Astrocyte (in vitro differentiated cells and primary cell): ENCODE results near the gene FUOM. TPM values are rescaled to one million over a fixed set of nuclear protein-coding genes. Genes with fewer than 3 reads are reported as not detected.

Source experiments
- DNase-seq: peaks from one replicate; pipeline ENCODE4 v3.0.0-alpha.2; 2010; ENCODE audit warnings: low read depth
- FAIRE-seq: peaks from 2 replicates; lab custom pipeline; 2011; peaks lifted over from hg19 to GRCh38; lab: Jason Lieb, UNC
- H2AFZ ChIP-seq: 2 replicates; pipeline ENCODE4 v1.6.0; 2012; ENCODE audit warnings: low read depth, low read length, inconsistent platforms
- H3K27ac ChIP-seq: 2 replicates; pipeline ENCODE4 v1.5.1; 2011; ENCODE audit warnings: low read depth, low read length, inconsistent platforms
- H3K27me3 ChIP-seq: 2 replicates; pipeline ENCODE4 v1.6.0; 2011; ENCODE audit warnings: low read length, inconsistent platforms; ENCODE audit not compliant: insufficient read depth
- H3K36me3 ChIP-seq: 2 replicates; pipeline ENCODE4 v1.5.1; 2011; ENCODE audit warnings: low read length, inconsistent platforms; ENCODE audit not compliant: insufficient read depth
- H3K4me1 ChIP-seq: 2 replicates; pipeline ENCODE4 v1.5.1; 2011; ENCODE audit warnings: low read length, inconsistent platforms; ENCODE audit not compliant: insufficient read depth
- H3K4me2 ChIP-seq: 2 replicates; pipeline ENCODE4 v1.6.0; 2012; ENCODE audit warnings: low read length, inconsistent platforms
- H3K4me3 ChIP-seq: 2 replicates; pipeline ENCODE4 v1.5.1; 2011; ENCODE audit warnings: low read depth, mild to moderate bottlenecking, low read length, inconsistent platforms; ENCODE audit not compliant: insufficient read depth
- H3K79me2 ChIP-seq: 2 replicates; pipeline ENCODE4 v1.6.0; 2012; ENCODE audit warnings: mild to moderate bottlenecking, low read length, inconsistent platforms; ENCODE audit not compliant: insufficient read depth
- H3K9ac ChIP-seq: 2 replicates; pipeline ENCODE4 v1.6.0; 2012; ENCODE audit warnings: mild to moderate bottlenecking, low read length, inconsistent platforms
- H3K9me3 ChIP-seq: 2 replicates; pipeline ENCODE4 v1.5.1; 2012; ENCODE audit warnings: low read depth, mild to moderate bottlenecking, low read length, inconsistent platforms; ENCODE audit not compliant: insufficient read depth
- H4K20me1 ChIP-seq: 2 replicates; pipeline ENCODE4 v1.6.0; 2012; ENCODE audit warnings: low read length, inconsistent platforms; ENCODE audit not compliant: insufficient read depth
- H3K27ac Mint-ChIP-seq: one replicate; pipeline ENCODE4 v1.8.0; 2021; ENCODE audit warnings: mild to moderate bottlenecking, mixed read lengths; ENCODE audit not compliant: unreplicated experiment
- H3K27me3 Mint-ChIP-seq: one replicate; pipeline ENCODE4 v1.8.0; 2021; ENCODE audit warnings: low read depth, mixed read lengths; ENCODE audit not compliant: unreplicated experiment
- H3K36me3 Mint-ChIP-seq: one replicate; pipeline ENCODE4 v1.8.0; 2021; ENCODE audit warnings: low read depth, mixed read lengths; ENCODE audit not compliant: unreplicated experiment
- H3K4me1 Mint-ChIP-seq: one replicate; pipeline ENCODE4 v1.8.0; 2021; ENCODE audit warnings: low read depth, mixed read lengths; ENCODE audit not compliant: unreplicated experiment
- H3K4me3 Mint-ChIP-seq: one replicate; pipeline ENCODE4 v1.8.0; 2021; ENCODE audit warnings: mild to moderate bottlenecking, moderate library complexity, mixed read lengths; ENCODE audit not compliant: unreplicated experiment
- H3K9me3 Mint-ChIP-seq: one replicate; pipeline ENCODE4 v1.8.0; 2021; ENCODE audit warnings: mild to moderate bottlenecking, mixed read lengths; ENCODE audit not compliant: unreplicated experiment
- CTCF ChIP-seq: IDR thresholded peaks from 2 replicates; pipeline ENCODE4 v1.5.1; 2011; ENCODE audit warnings: low read depth, mild to moderate bottlenecking, inconsistent platforms, low read length, moderate library complexity; ENCODE audit not compliant: insufficient read depth
- EZH2 ChIP-seq: IDR thresholded peaks from 2 replicates; pipeline ENCODE4 v1.6.1; 2012; ENCODE audit warnings: mild to moderate bottlenecking, low read length, inconsistent platforms; ENCODE audit not compliant: insufficient read depth
- total RNA-seq: library from RNA; stranded (reverse); gene quantifications from 2 replicates; pipeline ENCODE4 v1.2.1, GENCODE V29; 2021

The FUOM gene
- total RNA-seq, 1 donor from 2014 or later: 28.8 TPM

- no peak overlapping the region for H3K9ac ChIP-seq
- FAIRE-seq: no peak
Observed at GRCh38 chr10:133332936-133333699, 24.7 kb downstream of the FUOM start.

GRCh38 chr10:133329491-133330202 is 28.2 kb downstream of the FUOM start:
- Histone ChIP-seq H3K4me3 (no peak overlapping the region), H3K4me2 (peak overlapping the region; percentile 80), H3K79me2 (no peaks in the 10 kb centered on the region), H3K9me3 (no peaks in the 10 kb centered on the region), H3K27ac (peak overlapping the region; percentile 2), H4K20me1 (no peaks in the 10 kb centered on the region), H3K27me3 (peaks cover 31% of the 10 kb centered on the region), H3K9ac (peak overlapping the region; percentile 29), H3K4me1 (peaks cover 30% of the 10 kb centered on the region), H3K36me3 (no peaks in the 10 kb centered on the region), H2AFZ (peak overlapping the region; percentile 44)
- peaks cover 52% of the 10 kb centered on the region for H3K27me3 Mint-ChIP-seq
- DNase-seq (peak; percentile 79), FAIRE-seq (no peak)
- H3K4me3 Mint-ChIP-seq: no peak overlapping the region
- H3K27ac Mint-ChIP-seq: peak overlapping the region; percentile 48
- TF ChIP-seq EZH2: no peak
- peak; percentile 86 for TF ChIP-seq CTCF
- peaks cover 7% of the 10 kb centered on the region for H3K4me1 Mint-ChIP-seq
- H3K36me3 Mint-ChIP-seq: peaks cover 2% of the 10 kb centered on the region
- peaks cover 4% of the 10 kb centered on the region for H3K9me3 Mint-ChIP-seq

More at GRCh38 chr10:133332936-133333699, 24.7 kb downstream of the FUOM start:
- H3K9me3 ChIP-seq: no peaks in the 10 kb centered on the region
- Mint-ChIP-seq H3K4me1 (no peaks in the 10 kb centered on the region), H3K27me3 (peaks cover 37% of the 10 kb centered on the region), H3K36me3 (peaks cover 2% of the 10 kb centered on the region), H3K4me3 (no peak overlapping the region), H3K9me3 (peaks cover 4% of the 10 kb centered on the region), H3K27ac (no peak overlapping the region)
- H2AFZ ChIP-seq: no peak overlapping the region
- peaks cover 24% of the 10 kb centered on the region for H3K4me1 ChIP-seq
- TF ChIP-seq EZH2 (no peak), CTCF (no peak)
- no peak overlapping the region for H3K4me3 ChIP-seq
- no peak for DNase-seq
- no peaks in the 10 kb centered on the region for H3K79me2 ChIP-seq
- no peak overlapping the region for H3K4me2 ChIP-seq
- H3K27me3 ChIP-seq: peaks cover 37% of the 10 kb centered on the region
- H3K27ac ChIP-seq: no peak overlapping the region
- no peaks in the 10 kb centered on the region for H4K20me1 ChIP-seq
- H3K36me3 ChIP-seq: no peaks in the 10 kb centered on the region
